ENCODE results near the gene DCST1.
A peak's percentile ranks its signal among the peaks of the same experiment; 100 is the strongest.

DCST1 gene

DNA sequence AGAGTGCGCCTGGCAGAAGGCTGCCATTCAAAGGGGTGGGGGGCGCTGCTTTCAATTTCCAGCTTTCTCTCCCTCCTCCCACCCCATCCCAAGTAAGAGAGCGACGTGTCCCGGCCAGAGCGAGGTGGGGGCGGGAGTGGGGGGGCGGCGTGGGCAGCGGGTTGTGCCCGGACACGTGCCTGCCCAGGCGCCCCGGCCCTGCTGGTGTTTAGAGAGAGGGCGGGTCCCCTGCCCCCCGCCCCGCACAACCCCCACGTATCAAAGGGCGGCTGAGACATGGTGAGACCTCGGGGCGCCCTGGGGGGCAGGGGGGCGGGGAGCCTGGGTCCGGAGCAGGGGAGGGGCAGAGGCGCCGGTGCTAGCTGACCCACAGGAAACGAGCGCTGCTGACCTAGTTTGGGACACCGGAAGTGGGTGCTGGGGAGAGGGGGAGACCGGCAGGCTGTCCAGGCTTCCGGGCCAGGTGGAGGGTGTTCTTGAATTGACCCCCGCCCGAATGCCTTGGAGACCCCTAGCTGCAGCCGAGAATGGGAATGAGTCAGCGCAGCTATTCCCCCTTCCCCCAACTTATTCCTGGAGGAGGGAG lies 29.8 kb upstream of the DCST1 start:
- H3K4me3 ChIP-seq (ENCODE audit: low read depth, low read length) = peak overlapping the region; percentile 83
- no peak for TF ChIP-seq CTCF (IDR thresholded peaks at IDR 0.05; ENCODE audit: low read depth, low read length)
- TF ChIP-seq MYC (IDR thresholded peaks at IDR 0.05; ENCODE audit: low read depth, low read length) = no peak
- no peak for TF ChIP-seq POLR2A (IDR thresholded peaks at IDR 0.05; ENCODE audit: extremely low read depth, insufficient read length)
- TF ChIP-seq, protein P1, sequence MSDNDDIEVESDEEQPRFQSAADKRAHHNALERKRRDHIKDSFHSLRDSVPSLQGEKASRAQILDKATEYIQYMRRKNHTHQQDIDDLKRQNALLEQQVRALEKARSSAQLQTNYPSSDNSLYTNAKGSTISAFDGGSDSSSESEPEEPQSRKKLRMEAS (IDR thresholded peaks at IDR 0.05; ENCODE audit: low read depth, low read length) = no peak; the same call in 1 of the 2 replicates
- peak; percentile 80 for DNase-seq (ENCODE audit: low read depth)

DNA sequence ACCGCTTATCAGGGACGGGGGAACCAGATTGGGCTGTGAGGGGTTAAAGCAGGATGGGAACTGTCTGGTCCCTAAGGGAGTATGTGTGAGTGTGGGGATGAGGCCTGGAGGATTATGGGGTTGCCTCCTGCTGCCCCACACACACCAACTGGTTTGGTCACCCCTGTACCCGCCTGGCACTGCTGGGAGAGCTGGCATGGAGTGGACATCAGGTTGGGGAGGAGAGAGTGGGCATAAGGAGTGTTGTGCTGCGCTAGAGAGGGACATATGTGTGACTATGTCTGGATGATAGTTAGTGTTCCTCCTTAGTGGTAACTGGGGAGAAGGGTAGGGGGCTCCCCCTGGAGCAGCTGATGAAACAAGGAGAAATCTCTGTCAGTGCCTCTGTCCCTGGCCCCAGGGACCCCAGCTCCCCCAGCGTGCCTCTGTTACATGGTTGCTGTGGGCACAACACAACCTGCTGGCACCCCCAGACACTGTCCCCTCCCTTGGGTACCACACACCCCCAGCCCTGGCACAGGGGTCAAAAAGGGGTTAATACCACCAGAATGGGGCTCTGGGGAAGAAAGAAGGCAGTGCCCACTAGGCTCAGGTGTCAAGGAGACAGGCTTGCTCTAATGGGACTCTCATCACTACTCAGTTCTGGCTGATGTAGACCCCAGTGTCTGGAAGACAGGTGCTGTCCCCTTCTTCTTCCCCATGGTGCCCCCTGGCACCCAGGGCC lies 29.1 kb upstream of the DCST1 start:
- no peak for DNase-seq (ENCODE audit: low read depth)
- TF ChIP-seq MYC (IDR thresholded peaks at IDR 0.05; ENCODE audit: low read depth, low read length) = no peak
- no peak for TF ChIP-seq POLR2A (IDR thresholded peaks at IDR 0.05; ENCODE audit: extremely low read depth, insufficient read length)
- TF ChIP-seq, protein P1 (IDR thresholded peaks at IDR 0.05; ENCODE audit: low read depth, low read length) = no peak
- no peak for TF ChIP-seq CTCF (IDR thresholded peaks at IDR 0.05; ENCODE audit: low read depth, low read length)
- H3K4me3 ChIP-seq (ENCODE audit: low read depth, low read length) = peak overlapping the region; percentile 83

- peak; percentile 25 for DNase-seq (ENCODE audit: low read depth)
- no peak overlapping the region for H3K4me3 ChIP-seq (ENCODE audit: low read depth, low read length)
- TF ChIP-seq CTCF (IDR thresholded peaks at IDR 0.05; ENCODE audit: low read depth, low read length) = no peak
- TF ChIP-seq, protein P1 (IDR thresholded peaks at IDR 0.05; ENCODE audit: low read depth, low read length) = no peak
- no peak for TF ChIP-seq MYC (IDR thresholded peaks at IDR 0.05; ENCODE audit: low read depth, low read length)
- no peak for TF ChIP-seq POLR2A (IDR thresholded peaks at IDR 0.05; ENCODE audit: extremely low read depth, insufficient read length)
Measured at GRCh38 chr1:155005076-155006011, 28.3 kb upstream of the DCST1 start.

GRCh38 chr1:155006601-155007101 lies 27.0 kb upstream of the DCST1 start:
- peak; percentile 79 for DNase-seq (ENCODE audit: low read depth)
- H3K4me3 ChIP-seq (ENCODE audit: low read depth, low read length) = no peak overlapping the region
- TF ChIP-seq POLR2A (IDR thresholded peaks at IDR 0.05; ENCODE audit: extremely low read depth, insufficient read length) (no peak), CTCF (IDR thresholded peaks at IDR 0.05; ENCODE audit: low read depth, low read length) (no peak), MYC (IDR thresholded peaks at IDR 0.05; ENCODE audit: low read depth, low read length) (peak; percentile 19; the same call in 1 of the 2 replicates)
- TF ChIP-seq, protein P1 (IDR thresholded peaks at IDR 0.05; ENCODE audit: low read depth, low read length) = no peak

DNA sequence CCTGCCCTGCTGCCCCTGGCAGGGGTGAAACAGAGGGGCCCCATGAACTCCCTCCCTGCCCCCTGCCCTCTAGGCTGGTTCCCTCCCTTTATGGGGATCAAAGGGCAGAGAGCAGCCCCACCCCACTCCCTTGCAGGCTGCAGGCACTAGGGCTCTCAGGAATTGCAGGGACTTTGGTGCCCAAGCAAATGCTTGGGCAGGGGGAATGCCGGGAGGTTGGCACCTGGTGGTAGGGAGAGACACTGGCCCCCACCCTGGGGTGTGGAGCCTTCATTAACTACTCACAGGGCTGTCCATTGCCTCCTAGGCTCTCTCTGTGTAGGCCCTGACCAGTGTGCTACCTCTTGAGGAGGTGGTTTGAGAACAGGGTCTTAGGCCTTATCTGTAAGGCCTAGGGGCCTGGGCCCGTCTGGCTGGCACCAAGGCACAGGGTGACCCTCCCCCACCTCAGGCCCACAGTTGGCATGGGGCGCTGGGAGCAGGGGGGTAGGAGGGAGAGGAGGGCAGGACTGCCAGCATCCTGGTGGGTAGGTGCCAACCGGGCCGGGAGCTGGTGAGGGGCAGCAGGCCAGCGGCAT lies 26.3 kb upstream of the DCST1 start:
- peak overlapping the region; percentile 43 for H3K4me3 ChIP-seq (ENCODE audit: low read depth, low read length)
- TF ChIP-seq POLR2A (IDR thresholded peaks at IDR 0.05; ENCODE audit: extremely low read depth, insufficient read length) = no peak
- no peak for TF ChIP-seq CTCF (IDR thresholded peaks at IDR 0.05; ENCODE audit: low read depth, low read length)
- no peak for TF ChIP-seq MYC (IDR thresholded peaks at IDR 0.05; ENCODE audit: low read depth, low read length)
- TF ChIP-seq, protein P1 (IDR thresholded peaks at IDR 0.05; ENCODE audit: low read depth, low read length) = no peak
- no peak for DNase-seq (ENCODE audit: low read depth)
